ENCODE measurements around the gene ADAMTS7.
"Not testable (repeated sequence)": the region's sequence is repeated elsewhere in the genome, so short reads cannot be mapped to it uniquely, and the experiment has no call there.

Gene ADAMTS7, protein sequence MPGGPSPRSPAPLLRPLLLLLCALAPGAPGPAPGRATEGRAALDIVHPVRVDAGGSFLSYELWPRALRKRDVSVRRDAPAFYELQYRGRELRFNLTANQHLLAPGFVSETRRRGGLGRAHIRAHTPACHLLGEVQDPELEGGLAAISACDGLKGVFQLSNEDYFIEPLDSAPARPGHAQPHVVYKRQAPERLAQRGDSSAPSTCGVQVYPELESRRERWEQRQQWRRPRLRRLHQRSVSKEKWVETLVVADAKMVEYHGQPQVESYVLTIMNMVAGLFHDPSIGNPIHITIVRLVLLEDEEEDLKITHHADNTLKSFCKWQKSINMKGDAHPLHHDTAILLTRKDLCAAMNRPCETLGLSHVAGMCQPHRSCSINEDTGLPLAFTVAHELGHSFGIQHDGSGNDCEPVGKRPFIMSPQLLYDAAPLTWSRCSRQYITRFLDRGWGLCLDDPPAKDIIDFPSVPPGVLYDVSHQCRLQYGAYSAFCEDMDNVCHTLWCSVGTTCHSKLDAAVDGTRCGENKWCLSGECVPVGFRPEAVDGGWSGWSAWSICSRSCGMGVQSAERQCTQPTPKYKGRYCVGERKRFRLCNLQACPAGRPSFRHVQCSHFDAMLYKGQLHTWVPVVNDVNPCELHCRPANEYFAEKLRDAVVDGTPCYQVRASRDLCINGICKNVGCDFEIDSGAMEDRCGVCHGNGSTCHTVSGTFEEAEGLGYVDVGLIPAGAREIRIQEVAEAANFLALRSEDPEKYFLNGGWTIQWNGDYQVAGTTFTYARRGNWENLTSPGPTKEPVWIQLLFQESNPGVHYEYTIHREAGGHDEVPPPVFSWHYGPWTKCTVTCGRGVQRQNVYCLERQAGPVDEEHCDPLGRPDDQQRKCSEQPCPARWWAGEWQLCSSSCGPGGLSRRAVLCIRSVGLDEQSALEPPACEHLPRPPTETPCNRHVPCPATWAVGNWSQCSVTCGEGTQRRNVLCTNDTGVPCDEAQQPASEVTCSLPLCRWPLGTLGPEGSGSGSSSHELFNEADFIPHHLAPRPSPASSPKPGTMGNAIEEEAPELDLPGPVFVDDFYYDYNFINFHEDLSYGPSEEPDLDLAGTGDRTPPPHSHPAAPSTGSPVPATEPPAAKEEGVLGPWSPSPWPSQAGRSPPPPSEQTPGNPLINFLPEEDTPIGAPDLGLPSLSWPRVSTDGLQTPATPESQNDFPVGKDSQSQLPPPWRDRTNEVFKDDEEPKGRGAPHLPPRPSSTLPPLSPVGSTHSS (N-terminal part only)

DNA sequence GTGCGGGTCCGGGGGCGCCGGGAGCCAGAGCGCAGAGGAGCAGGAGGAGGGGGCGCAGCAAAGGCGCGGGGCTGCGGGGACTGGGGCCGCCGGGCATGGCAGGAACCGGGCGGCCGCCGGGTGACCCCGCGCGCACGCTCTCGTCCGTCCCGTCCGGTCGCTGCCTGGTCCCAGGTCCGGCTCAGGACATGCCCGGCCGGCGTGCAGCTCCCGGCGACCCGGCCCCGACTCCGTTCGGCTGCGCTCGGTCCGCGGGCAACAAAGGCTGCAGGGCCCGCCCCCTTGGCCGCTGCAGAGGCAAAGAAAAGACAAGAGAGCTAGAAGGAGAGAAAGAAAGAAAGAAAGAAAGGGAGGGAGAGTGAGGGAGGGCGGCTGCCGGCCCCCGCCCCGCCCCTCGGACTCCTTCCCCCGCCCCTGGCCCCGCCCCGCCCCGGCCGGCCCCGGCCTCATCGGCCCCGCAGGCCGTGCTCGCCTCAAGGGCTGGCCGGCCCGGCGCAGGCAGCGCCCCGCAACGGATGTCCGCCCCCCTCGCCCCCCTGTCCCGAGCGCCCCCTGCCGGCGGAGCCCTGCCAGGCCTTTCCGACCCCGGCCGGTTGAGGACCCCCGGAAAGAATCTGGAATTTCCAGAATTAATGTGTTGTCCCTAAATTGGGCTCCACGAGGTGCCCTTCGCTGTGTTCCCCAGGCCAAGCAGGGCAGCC, at the start of gene ADAMTS7:
TSS of gene ADAMTS7 (minus strand) at position 341 of the 701 bp plus-strand sequence. CDS start at position 97, 244 bp downstream.
- DNase-seq (ENCODE audit: extremely low read depth in 1 of 2, low read depth in 1 of 2) = peak in 1 of 2 donors; percentile 21

DNA sequence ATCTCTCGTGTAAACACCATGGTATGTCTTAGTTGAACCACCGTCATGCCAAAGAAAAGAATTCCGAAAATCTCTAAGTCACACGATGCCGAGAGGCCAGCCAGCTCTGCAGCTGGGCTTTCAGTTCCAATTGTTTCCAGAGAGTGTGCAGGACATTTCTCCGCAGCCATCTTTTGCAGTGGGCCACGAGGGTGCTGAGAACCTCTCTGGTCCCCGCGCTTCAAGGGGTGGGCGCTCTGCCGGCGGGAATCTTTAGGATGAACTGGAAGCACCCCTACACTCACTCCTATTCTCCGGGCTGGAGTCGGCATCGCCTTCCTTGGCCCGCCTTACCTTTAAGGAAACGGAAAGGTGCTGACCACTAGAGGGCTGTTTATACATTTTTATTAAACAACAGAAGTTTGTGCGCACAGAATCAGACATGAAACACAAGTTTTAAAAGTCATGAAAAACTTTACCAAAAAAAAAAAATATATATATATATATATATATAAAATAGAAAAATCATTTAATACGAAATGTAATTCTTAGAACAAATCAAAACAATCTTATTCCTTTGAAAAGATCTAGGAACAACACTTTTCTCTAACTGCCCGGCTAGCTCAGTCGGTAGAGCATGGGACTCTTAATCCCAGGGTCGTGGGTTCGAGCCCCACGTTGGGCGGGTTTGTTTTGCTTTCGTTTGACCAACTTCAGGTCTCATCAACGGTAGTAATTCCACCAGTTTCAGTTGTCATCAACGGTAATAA, 48.9 kb upstream of the ADAMTS7 start:
- DNase-seq (ENCODE audit: extremely low read depth in 1 of 2, low read depth in 1 of 2) = peak; percentile 51 to 58

DNA sequence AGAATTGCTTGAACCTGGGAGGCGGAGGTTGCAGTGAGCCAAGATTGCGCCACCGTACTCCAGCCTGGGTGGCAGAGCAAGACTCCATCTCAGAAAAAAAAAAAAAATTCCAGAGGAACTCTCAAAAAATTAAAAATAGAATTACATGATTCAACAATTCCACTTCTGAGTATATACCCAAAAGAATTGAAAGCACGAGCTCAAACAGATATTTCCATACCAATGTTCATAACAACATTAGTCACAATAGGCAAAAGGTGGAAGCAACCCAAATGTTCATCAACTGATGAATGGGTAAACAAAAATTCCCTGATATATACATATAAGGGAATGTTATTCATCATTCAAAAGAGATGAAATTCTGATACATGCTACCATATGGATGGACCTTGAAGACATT, 44.5 kb upstream of the ADAMTS7 start:
- DNase-seq (ENCODE audit: extremely low read depth in 1 of 2, low read depth in 1 of 2) = no peak

DNA sequence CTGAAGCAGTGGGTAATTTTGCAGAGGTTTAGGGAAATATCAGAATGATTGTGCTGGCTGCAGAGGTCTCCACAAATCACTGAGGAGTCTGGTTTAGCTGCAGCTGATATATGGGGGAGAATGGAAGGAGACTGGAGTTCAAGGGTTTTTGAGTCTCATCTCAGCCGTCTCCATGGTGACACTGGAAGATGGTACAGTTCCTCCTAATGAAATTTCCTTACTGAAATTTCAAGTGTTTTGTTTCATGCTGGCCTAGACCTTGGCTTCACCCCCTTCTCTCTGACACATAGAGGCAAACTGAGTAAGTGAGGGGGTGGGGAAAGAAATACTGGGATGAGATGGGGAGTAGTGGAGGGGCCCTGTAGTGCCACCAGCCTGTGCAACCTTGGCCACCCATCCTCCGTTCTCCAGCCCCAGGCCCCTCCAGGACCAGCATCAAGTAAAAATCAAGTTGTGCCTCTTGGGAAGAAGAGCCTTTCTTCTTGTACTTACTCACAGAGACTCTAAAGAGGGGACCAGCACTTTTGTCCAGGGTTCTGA, 43.6 kb upstream of the ADAMTS7 start:
- no peak for DNase-seq (ENCODE audit: extremely low read depth in 1 of 2, low read depth in 1 of 2)

DNA sequence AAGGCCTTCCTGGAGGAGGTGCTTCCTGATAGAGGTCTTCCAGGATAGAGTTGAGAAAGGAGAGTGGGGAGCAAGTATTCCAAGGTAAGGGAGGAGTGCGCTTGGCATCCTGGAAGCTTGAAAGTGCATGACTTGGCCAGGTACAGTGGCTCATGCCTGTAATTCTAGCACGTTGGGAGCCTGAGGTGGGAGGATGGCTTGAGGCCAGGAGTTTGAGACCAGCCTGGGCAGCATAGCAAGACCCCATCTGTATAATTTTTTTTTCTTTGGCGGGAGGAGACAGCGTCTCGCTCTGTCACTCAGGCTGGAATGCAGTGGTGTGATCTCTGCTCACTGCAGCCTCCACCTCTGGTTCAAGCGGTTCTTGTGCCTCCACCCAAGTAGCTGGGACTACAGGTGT, 42.2 kb upstream of the ADAMTS7 start:
- DNase-seq (ENCODE audit: extremely low read depth in 1 of 2, low read depth in 1 of 2) = no peak

DNA sequence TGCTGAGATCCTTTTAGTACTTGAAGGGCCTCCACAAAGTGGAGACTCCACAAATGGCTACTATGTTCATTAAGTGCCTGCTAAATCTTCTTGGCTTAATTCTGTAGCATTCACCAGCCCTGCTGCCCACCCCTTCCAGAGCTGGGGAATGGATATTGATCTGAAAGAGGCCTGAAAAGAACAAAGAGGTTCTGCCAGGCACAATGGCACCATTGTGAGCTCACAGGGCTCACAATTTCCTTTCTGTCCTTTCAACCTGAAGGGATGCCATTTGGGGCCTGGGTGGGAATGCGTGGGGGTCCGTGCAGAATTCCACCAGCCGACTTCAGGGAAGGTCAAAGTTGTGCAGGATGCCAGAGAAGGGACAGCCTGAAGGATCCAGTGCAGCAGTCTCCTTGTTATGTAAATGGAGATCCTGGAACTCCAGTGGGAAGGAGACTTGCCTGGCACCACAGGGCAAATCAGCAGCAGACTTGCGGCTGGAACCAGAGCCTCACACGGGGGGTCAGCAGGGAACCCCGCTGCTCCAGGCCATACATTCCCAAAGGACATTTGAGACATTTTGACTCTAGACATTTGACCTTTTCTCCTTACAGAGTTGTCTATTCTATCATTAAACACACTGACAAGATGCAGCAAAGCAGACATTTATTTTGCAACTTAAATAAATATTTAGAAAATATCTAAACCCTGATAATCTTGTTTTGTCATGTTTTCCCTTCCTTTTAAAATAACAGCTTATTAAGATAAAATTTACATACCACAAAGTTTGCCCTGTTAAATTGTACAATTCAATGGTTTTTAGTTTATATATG, 39.9 kb upstream of the ADAMTS7 start:
- no peak for DNase-seq (ENCODE audit: extremely low read depth in 1 of 2, low read depth in 1 of 2)

DNA sequence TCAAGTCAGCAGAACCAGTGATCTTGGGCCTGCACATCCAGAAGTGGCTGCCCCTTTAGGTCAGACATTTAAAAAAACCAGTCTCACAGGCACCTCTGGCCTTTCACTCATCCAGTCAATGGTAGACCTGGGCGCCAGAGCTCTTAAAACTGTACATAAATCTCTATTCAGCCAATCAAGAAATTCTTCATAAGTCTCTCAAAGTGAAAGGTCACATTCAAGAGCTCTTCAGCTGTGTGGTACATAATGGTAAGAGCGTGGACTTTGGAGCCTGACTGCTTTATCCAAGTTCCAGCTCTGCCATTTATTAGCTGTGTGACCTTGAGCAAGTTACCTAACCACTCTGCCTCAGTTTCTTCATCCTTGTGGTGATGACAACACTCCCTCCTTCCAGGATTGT, 39.1 kb upstream of the ADAMTS7 start:
- DNase-seq (ENCODE audit: extremely low read depth in 1 of 2, low read depth in 1 of 2) = no peak

DNA sequence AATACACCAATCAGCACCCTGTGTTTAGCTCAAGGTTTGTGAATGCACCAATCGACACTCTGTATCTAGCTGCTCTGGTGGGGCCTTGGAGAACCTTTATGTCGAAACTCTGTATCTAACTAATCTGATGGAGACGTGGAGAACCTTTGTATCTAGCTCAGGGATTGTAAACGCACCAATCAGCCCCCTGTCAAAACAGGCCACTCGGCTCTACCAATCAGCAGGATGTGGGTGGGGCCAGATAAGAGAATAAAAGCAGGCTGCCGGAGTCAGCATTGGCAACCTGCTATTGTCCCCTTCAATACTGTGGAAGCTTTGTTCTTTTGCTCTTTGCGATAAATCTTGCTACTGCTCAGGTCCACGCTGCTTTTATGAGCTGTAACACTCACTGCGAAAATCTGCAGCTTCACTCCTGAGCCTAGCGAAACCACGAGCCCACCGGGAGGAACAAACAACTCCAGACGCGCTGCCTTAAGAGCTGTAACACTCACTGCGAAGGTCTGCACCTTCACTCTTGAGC, 36.2 kb upstream of the ADAMTS7 start:
- DNase-seq (ENCODE audit: extremely low read depth in 1 of 2, low read depth in 1 of 2) = not testable (repeated sequence)

DNA sequence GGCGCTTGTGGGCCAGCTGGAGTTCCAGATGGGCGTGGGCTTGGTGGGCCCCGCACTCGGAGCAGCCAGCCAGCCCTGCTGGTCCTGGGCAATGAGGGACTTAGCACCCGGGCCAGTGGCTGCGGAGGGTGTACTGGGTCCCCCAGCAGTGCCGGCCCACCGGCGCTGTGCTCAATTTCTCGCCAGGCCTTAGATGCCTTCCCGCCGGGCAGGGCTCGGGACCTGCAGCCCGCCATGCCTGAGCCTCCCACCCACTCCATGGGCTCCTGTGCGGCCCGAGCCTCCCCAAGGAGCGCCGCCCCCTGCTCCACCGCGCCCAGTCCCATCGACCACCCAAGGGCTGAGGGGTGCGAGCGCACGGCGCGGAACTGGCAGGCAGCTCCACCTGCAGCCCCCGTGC, 35.6 kb upstream of the ADAMTS7 start:
- not testable (repeated sequence) for DNase-seq (ENCODE audit: extremely low read depth in 1 of 2, low read depth in 1 of 2)

DNA sequence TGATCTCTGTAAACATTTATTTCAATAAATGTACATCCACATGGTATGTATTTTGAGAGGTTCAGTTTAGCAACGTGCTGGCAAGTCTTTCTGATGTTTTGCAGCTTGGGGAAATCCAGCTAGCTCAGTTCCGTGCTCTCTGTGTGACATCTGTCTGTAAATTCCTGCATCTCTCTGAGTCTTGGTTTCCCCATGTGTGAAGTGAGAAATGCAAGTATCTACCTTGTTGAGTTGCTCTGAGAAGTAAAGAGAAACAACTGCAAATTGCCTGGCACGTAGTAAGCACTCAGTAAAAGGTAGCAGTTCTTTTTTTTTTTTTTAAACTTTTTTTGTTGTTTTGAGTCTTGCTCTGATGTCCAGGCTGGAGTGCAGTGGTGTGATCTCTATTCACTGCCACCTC, 31.3 kb upstream of the ADAMTS7 start:
- DNase-seq (ENCODE audit: extremely low read depth in 1 of 2, low read depth in 1 of 2) = no peak

DNA sequence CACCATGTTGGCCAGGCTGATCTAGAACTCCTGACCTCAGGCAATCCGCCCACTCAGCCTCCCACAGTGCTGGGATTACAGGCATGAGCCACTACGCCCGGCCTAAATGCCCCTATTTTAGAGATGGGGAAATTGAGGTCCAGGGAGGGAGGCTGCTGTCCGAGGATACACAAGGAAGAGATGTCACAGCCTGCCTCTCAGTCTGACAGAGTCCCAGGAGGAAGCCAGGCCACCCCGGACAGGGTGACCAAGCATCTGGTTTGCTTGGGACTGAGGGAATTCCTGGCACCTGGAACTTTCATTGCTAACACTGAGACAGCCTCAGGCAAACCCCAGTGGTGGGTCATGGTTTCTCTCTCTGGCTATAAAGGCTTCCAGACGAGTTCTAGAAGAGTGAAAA, 30.6 kb upstream of the ADAMTS7 start:
- no peak for DNase-seq (ENCODE audit: extremely low read depth in 1 of 2, low read depth in 1 of 2)

DNA sequence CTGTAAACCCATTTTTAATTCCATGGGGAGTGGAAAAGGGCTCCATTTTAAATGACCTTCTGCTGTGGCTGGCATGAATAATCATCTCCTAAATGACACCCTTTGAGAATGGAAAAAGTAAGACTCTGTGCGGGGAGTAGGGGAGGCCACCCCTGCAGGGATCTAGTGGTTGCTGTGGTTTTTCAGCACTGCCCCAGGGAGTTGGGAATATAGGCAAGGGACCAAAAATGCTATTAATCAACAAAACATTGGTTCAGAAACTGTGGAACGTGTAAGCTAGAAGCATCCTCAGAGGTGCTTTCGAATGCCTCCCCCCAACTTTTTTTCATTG, 30.1 kb upstream of the ADAMTS7 start:
- DNase-seq (ENCODE audit: extremely low read depth in 1 of 2, low read depth in 1 of 2) = no peak

DNA sequence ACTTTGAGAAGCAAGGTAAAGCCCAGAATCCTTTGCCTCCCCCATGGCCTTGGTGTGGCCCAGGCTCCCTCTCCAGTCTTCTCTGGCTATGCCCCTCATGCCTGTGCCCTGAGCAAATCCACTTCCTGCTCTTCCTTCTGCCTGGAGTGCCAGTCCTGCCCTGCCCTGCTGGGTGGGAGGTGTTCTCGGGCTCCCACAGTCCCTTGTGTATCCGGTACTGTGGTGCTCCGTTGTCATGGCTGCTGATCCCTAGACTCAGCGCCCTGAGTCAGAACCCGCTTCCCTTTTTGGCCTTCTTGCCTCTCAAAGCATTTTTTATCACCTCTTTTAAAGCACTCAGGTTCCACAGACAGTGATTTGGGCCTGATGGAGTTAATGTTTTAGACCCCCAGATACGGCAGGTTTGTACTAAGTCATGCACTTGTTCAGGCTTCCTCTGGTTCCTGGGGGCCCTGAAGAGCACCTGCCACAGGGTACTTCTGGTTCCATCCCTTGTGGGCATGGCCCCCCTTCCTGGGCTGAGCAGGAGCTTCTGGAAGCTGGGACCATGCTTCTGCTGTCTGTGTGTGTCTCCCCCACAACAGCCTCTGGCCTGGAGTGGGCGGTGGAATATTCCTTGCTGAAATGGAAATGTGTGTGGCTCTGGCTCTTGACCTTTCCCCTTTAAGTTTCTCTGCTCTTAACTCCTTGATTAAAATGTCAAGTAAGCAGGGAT, 29.6 kb upstream of the ADAMTS7 start:
- DNase-seq (ENCODE audit: extremely low read depth in 1 of 2, low read depth in 1 of 2) = no peak

DNA sequence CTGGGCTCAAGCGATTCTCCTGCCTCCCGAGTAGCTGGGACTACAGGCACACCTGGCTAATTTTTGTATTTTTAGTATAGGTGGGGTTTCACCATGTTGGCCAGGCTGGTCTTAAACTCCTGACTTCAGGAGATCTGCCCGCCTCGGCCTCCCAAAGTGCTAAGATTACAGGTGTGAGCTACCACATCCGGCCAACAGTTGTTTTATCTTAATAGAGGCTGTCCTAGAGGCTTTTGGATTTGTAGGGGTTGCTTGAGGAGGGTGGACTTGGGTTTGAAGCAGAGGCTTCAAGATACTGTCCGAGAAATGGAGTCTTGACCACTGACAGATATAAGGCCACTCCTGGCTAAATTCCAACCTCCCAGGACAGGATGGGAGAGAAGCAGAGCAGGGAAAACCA, 27.9 kb upstream of the ADAMTS7 start:
- DNase-seq (ENCODE audit: extremely low read depth in 1 of 2, low read depth in 1 of 2) = not testable (repeated sequence)

DNA sequence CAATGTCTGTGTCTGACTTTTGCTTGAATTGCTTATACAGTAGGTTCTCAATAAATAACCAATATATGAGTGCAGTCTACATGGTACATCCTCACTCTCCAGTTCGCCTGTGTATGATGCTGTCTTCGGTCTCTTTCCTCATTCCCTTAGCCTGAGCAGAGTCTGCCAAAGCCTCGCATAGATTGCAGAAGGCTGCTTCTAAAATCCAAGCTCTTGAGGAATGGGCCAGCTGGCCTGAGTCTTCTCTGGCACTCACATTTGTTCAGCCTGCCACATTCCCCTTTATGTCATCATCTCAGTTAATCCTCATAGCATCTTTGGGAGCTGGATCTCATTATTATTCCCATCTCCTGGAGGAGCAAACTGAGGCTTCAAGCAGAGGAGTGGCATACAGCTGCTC, 27.2 kb upstream of the ADAMTS7 start:
- DNase-seq (ENCODE audit: extremely low read depth in 1 of 2, low read depth in 1 of 2) = no peak

DNA sequence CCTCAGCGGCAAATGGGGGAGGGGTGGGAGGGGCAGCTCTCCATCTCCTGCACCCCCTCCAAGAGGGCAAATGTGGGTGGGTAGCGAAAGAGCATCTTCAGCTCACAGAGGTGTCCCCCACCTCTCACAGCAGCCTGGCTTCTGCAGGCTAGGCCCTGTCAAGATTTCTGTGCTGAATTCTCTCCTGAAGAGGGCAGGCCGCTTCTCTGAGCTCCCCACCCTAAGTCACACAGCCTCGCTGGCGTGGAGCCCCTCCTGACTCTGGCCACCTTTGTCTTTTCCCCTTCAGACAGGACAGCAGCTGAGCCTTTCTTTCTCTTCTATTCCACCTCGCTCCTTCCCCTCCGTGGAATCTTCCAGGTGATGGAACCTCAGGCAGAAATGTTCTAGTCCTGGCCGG, 26.3 kb upstream of the ADAMTS7 start:
- DNase-seq (ENCODE audit: extremely low read depth in 1 of 2, low read depth in 1 of 2) = no peak

DNA sequence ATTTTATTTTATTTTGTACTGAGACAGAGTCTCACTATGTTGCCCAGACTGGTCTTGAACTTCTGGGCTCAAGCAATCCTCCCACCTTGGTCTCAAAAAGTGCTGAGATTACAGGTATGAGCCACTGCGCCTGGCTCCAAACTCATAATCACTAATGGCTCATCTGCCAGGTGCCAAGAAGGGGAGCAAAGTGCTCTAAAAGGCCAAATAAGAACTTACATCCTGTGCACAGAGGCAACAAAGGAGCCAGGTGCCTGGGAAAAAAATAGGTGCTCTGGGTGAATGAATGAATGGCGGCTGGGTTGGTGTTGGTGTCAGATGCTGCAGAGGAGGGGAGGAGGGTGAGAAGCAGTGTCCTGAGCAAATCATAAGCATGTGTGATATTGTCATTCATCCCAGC, 25.9 kb upstream of the ADAMTS7 start:
- no peak for DNase-seq (ENCODE audit: extremely low read depth in 1 of 2, low read depth in 1 of 2)

DNA sequence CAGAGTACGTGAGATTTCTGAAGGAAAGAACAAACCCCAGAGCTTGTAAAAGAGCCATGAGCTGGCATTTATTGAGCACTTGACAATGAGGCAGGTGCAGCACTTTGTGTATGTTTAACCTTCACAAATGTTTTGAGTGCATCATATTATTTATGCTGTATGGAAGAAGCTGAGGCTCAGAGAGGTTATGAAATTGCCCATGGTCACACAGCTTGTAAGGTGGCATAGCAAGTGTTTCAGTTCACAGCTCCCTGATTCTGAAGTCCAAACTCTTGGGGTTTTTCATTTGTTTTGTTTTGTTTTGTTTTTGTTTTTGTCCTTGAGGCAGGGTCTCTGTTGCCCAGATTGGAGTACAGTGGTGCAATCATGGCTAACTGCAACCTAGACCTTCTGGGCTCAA, 25.1 kb upstream of the ADAMTS7 start:
- no peak for DNase-seq (ENCODE audit: extremely low read depth in 1 of 2, low read depth in 1 of 2)

All from stimulated activated CD8-positive, alpha-beta memory T cell treated with anti-CD3 and anti-CD28 coated beads, Interleukin-7, amount 100 ng/mL, for 48 hours (primary cell).